ENCODE results near the gene ANKRD30B.
"Not testable (repeated sequence)": the region's sequence is repeated elsewhere in the genome, so short reads cannot be mapped to it uniquely, and the experiment has no call there.

- TF ChIP-seq CTCF, POLR2A, EP300, POLR2AphosphoS5 (IDR thresholded peaks at IDR 0.05): not testable (repeated sequence)
These were observed 15.6 kb downstream of the ANKRD30B start for GRCh38 chr18:14763566-14763965.
